Measurements from ENCODE around the gene IL15. TPM values are rescaled to one million over a fixed set of nuclear protein-coding genes. Genes with fewer than 3 reads are reported as not detected.

IL15 gene
- total RNA-seq, 6 donors from 2014 or later = 2.1 to 12.1 (median 7.4) TPM

DNA sequence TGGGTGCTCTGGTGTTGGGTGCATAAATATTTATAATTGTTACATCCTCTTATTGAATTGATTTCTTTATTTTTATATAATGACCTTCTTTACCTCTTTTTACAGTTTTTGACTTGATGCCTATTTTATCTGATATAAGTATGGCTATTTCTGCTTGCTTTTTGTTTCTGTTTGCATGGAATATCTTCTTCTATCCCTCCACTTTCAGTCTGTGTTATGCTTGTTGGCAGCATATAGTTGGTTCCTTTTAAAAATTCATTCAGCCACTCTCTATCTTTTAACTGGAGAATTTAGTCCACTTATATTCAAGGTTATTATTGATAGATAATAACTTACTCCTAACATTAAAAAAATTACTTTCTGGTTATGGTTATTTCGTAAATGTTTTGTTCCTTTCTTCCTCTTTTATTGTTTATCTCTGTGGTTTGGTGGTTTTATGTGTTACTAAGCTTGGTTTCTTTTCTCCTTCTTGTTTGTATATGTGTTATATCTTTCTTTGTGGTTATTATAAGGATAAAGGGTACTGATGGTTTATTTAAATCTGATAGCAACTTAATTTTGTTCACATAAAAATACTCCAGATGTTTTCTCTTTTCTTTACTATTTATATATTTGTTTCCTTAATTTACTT is 69.5 kb downstream of the IL15 start:
- H3K4me1 ChIP-seq = no peaks in the 10 kb centered on the region
- DNase-seq (no peak), ATAC-seq (ENCODE audit: low FRiP score in 2 of 2) (no peak)
- WGBS, 2 donors = 55 to 68% methylated on average over 1 of the region's 1 CpG
- no peaks in the 10 kb centered on the region for H3K9me3 ChIP-seq
- H3K36me3 ChIP-seq = no peaks in the 10 kb centered on the region
- H3K27me3 ChIP-seq = no peaks in the 10 kb centered on the region
- H3K4me3 ChIP-seq = no peak overlapping the region
- no peak for TF ChIP-seq POLR2AphosphoS5 (IDR thresholded peaks at IDR 0.05)
- no peak for TF ChIP-seq POLR2A (IDR thresholded peaks at IDR 0.05)
- TF ChIP-seq CTCF (IDR thresholded peaks at IDR 0.05) = no peak
- no peak for TF ChIP-seq EP300 (IDR thresholded peaks at IDR 0.05)
- no peak overlapping the region for H3K27ac ChIP-seq

- no peak for TF ChIP-seq CTCF (IDR thresholded peaks at IDR 0.05)
- no peak for TF ChIP-seq POLR2A (IDR thresholded peaks at IDR 0.05)
- TF ChIP-seq POLR2AphosphoS5 (IDR thresholded peaks at IDR 0.05) = no peak
- no peak for TF ChIP-seq EP300 (IDR thresholded peaks at IDR 0.05)
- no peak overlapping the region for H3K27ac ChIP-seq
- no peaks in the 10 kb centered on the region for H3K4me1 ChIP-seq
- H3K9me3 ChIP-seq = no peaks in the 10 kb centered on the region
- H3K36me3 ChIP-seq = no peaks in the 10 kb centered on the region
- 86 to 91% methylated on average over 3 of the region's 3 CpGs for WGBS, 2 donors
- DNase-seq = no peak
- ATAC-seq (ENCODE audit: low FRiP score in 2 of 2) = no peak
- H3K27me3 ChIP-seq = no peaks in the 10 kb centered on the region
- H3K4me3 ChIP-seq = no peak overlapping the region
Measured at GRCh38 chr4:141706445-141706844, 70.1 kb downstream of the IL15 start.

DNA sequence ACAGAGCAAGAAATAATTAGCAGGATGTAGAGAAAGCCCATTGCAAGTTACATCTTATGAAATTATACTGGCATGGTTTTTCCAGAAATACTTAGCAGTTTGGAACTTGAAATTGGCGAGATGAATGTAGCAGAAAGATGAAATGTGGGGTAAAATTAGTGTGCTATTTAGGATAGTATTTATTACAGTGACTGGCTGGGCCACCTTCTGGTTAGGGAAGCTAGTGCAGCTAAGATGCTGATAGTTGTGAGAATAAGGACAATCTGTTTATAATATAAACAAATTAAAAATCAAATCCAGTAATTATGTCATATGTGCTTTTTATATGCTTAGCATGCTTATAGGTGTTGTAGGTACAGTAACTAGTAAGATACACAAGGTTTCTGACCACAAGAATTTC is 74.8 kb downstream of the IL15 start:
- Histone ChIP-seq H3K4me1 (no peaks in the 10 kb centered on the region), H3K36me3 (no peaks in the 10 kb centered on the region), H3K9me3 (no peaks in the 10 kb centered on the region), H3K4me3 (no peak overlapping the region), H3K27ac (no peak overlapping the region), H3K27me3 (no peaks in the 10 kb centered on the region)
- WGBS, 2 donors = 53 to 67% methylated on average over 1 of the region's 1 CpG
- DNase-seq (no peak), ATAC-seq (ENCODE audit: low FRiP score in 2 of 2) (no peak)
- TF ChIP-seq POLR2AphosphoS5 (IDR thresholded peaks at IDR 0.05) = no peak
- no peak for TF ChIP-seq EP300 (IDR thresholded peaks at IDR 0.05)
- no peak for TF ChIP-seq POLR2A (IDR thresholded peaks at IDR 0.05)
- peak in 4 of 6 experiments; percentile 27 to 44 (median 34) for TF ChIP-seq CTCF (IDR thresholded peaks at IDR 0.05)

DNA sequence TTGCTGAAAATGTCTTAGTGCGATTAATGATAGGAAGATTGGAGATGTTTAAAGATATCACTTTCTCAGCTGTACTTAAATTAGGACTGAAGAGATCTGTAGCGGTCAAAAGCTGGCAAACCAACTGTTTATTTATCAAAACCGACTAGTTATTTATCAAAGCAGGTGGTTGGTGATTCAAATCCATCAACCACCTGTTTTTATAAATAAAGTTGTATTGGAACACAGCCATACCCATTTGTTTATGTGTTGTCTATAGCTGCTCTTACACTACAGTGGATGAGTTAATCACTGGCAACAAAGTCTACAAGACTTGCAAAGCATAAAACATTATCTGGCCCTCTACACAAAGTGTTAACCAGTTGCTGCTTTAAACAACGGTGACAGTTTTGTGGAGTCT is 76.8 kb downstream of the IL15 start:
- H3K4me1 ChIP-seq = no peaks in the 10 kb centered on the region
- H3K27ac ChIP-seq = no peak overlapping the region
- no peak for DNase-seq
- no peaks in the 10 kb centered on the region for H3K9me3 ChIP-seq
- H3K4me3 ChIP-seq = no peak overlapping the region
- no peaks in the 10 kb centered on the region for H3K36me3 ChIP-seq
- 84% methylated on average over 4 of the region's 4 CpGs for WGBS, 2 donors
- no peak for ATAC-seq (ENCODE audit: low FRiP score in 2 of 2)
- H3K27me3 ChIP-seq = no peaks in the 10 kb centered on the region
- TF ChIP-seq CTCF (IDR thresholded peaks at IDR 0.05) (no peak), POLR2AphosphoS5 (IDR thresholded peaks at IDR 0.05) (no peak), POLR2A (IDR thresholded peaks at IDR 0.05) (no peak), EP300 (IDR thresholded peaks at IDR 0.05) (no peak)

DNA sequence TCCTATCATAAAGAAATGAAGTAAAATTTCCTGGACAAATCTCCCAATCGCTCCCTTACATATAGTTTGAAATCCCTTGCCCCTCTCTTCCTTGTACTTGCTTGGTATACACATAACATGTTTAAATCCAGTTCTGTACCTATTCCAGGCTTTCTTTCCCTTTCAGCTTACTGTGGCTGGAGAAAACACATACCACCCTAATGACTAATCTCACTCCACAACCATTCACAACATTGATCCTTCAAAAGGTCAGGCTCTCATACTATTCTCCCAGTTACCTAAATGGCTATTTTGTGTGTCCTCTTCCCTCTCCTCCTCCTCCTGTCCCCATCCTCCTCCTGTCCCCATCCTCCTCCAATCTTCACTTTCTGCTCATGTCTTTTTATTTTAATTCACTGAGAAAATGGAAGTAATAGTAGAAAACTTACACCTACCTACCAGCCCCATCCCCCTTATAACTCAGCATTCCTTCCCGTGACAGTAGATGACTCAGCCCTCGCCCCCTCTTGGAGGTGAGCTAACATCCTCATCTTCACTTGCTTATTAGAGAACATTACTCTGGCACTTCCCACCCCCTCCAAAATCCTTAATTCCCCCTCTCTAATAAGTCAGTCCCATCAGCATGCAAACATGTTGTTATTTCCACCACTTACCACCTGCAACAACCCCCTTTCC is 77.5 kb downstream of the IL15 start:
- 91 to 92% methylated on average over 3 of the region's 3 CpGs for WGBS, 2 donors
- no peaks in the 10 kb centered on the region for H3K27me3 ChIP-seq

More for the DNA sequence above, 77.5 kb downstream of the IL15 start:
- TF ChIP-seq POLR2A (IDR thresholded peaks at IDR 0.05) = no peak
- no peak for ATAC-seq (ENCODE audit: low FRiP score in 2 of 2)
- Histone ChIP-seq H3K4me3 (no peak overlapping the region), H3K4me1 (no peaks in the 10 kb centered on the region), H3K27ac (no peak overlapping the region), H3K9me3 (no peaks in the 10 kb centered on the region), H3K36me3 (no peaks in the 10 kb centered on the region)
- DNase-seq = no peak
